HT-29 (cell line): ENCODE data around the gene CXCL12. TPM values are rescaled to one million over a fixed set of nuclear protein-coding genes. Genes with fewer than 3 reads are reported as not detected.

Experiments
- DNase-seq: peaks from one replicate; pipeline ENCODE4 v3.0.0-alpha.2; 2015; ENCODE audit warnings: low spot score
- total RNA-seq: library from RNA; depleted of rRNA; stranded (reverse); fragments of >200 nt; shearing (Covaris generic); gene quantifications from 2 replicates; pipeline ENCODE4 v1.2.3, GENCODE V29; 2014; rRNA removed

The CXCL12 gene
- not detected in 2 replicates for total RNA-seq

DNA sequence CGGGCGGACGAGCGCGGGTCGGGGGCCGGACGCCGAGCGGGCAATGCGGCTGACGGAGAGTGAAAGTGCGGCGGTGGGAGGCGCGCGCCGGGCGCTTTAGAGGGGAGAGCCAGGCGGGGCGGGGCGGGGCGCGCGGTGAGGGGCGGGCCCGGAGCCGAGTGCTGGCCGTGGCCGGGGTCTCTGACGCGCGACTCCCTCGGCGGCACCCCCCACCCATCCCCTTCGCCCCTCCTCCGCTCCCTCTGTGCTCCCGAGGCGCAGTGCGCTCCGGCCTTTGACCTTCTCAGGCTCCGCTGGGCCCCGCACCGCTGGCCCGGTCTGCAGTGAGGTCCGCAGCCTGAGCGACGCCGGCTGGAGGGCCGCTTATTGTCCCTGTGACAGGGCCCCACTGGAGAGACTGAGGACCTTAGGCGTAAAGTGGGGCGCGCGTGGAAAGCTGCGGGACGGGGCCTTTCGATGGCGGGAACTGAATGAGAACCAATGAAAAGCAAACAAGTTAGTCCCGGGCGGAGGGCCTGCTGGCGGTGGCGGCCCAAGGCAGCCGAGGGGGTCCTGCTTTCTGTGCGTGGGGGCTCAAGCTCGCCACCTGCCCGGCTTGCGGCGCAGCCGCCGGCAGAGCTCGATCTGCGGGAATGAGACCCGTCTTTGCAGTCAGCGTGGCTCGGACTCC, at the start of gene CXCL12:
TSS of gene CXCL12 (minus strand) at position 72 of the 670 bp plus-strand sequence. CDS start 92 bp downstream, outside the sequence.
- DNase-seq: no peak

GRCh38 chr10:44427479-44427878, 42.6 kb upstream of the CXCL12 start:
- DNase-seq: no peak

- no peak for DNase-seq
Observed at GRCh38 chr10:44427037-44427436, 42.1 kb upstream of the CXCL12 start.

DNA sequence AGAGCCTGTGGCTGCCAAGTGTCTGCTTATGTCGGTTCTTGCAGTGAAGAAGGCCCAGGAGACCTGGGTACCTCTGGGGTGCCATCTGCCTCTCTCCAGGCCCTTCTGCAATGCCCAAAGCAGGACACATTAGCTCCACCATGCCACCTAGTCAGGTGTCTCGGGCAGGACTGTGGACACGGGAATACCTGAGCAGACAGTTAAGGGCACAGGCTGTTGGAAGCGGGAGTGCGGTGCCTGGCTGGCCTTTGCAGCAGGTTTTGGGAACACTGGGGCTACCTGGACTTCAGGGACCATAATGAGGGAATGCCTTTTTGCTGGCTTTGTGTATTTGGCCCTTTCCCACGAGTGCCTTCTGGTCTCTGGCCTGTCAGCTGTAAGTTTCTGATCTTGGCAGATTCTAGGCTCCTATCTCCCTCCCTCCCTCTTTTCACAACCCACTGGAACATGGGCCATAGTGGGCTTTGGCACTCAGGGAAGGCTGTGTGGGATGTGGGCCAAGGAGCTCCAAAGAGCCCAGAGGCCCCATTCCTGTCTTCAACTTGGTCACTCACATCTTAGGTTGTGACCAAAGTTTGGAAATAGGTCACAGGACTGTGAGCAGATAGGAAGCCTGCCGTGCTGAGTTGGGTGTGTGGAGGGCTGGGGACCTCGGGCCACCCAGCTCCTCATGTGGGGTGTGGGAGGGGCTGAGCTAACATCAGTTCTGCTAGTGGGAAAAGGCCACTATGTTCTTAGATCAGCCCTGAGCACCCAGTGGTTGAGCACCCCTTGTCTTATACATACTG, 41.5 kb upstream of the CXCL12 start:
- DNase-seq: no peak

DNA sequence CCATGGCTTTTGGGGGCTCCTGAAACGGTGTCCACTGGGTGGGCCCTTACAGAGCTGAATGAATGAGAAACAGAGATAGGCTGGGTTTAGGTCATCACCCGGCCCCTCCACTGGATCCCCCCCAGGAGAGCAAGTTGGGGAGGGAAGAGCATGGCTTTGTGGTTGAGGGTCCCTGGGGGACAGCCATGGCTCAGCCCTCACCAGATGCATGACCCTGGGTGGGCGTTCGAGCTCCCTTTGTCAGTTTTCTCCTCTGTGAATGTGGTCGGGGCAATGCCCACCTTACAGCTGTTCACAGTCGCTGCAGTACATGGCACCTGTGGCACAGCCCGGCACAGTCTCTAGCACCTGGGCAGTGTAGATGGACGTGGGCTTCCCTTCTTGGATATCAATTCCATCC, 40.6 kb upstream of the CXCL12 start:
- no peak for DNase-seq

GRCh38 chr10:44424957-44425356, 40.1 kb upstream of the CXCL12 start:
- no peak for DNase-seq

DNA sequence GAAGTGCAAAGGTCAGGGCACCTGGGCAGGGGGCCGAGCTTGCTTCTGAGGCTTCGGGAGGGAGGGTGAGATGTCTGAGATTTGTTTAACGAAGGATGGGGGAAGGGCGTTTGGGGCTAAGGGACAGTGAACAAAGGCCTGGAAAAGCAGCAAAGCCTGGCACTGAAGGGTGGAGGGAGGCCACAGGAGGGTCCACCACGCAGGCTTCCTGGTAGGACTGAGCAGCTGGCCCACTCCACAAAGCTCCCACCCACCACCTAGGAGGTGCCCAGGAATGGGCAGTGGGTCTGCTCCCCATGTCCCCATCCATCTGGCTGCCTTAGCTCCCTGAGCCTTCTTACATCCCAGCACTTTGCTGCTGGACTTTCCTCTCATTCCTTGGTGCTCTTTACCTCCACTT, 39.4 kb upstream of the CXCL12 start:
- no peak for DNase-seq

GRCh38 chr10:44422570-44423101, 37.7 kb upstream of the CXCL12 start:
- no peak for DNase-seq

GRCh38 chr10:44422153-44422552, 37.3 kb upstream of the CXCL12 start:
- no peak for DNase-seq

DNA sequence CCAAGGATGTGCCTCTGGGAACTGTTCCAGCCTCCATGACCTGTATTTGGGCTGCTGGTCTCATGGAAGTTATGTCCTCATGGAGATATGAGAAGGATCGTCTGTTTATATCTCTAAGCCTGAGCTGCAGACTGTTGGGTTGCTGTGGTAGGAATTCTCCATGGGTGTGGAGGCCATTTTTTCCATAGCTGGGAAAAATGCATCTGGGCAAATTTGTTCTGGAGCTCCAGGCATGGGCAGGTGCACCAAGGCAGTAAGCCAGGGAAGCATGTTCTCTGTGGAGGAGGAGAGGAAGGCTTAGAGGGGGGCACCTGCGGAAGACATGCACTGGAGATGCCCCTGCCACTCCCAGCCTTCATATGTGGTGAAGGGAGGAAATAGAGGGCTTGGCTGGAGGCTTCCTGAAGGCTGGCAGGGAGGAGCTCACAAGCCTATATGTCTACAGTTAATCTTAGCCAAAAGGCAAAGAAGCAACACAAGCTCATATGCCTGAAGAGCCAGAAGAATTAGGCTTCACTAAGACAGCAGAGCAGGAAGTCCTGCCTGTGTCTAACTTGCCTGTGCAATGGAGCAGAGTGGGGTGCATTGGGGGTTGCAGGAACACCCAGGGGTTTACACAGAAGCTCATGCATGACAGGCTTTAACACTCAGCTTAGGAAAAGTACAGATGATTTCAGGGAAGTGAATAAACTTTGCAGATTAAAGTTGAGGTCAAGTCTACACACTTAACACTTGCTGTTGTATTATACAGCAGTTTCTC, 35.1 kb upstream of the CXCL12 start:
- DNase-seq: no peak

DNA sequence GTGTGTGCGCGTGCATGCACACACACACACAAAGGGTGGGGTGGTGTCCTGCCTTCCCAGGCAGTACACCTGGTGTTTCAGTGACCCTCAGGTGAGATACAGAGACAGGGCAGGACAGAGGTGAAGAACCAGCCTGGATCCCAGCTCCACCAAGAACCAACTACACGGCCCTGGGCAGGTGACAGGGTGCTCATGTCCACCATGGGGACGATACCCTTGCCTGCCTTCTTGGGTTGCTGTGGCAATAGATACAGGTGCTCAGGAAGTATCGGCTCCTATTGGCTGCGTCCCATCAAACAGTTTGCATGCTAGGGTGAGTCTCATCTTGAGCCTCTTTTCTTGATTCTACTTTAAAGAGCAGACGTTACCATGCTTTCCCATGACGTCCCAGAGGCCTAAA, 33.7 kb upstream of the CXCL12 start:
- no peak for DNase-seq

GRCh38 chr10:44417761-44418160, 32.9 kb upstream of the CXCL12 start:
- DNase-seq: no peak

- DNase-seq: no peak
Observed at GRCh38 chr10:44416936-44417335, 32.0 kb upstream of the CXCL12 start.

- DNase-seq: no peak
Observed at GRCh38 chr10:44416021-44416771, 31.3 kb upstream of the CXCL12 start.

DNA sequence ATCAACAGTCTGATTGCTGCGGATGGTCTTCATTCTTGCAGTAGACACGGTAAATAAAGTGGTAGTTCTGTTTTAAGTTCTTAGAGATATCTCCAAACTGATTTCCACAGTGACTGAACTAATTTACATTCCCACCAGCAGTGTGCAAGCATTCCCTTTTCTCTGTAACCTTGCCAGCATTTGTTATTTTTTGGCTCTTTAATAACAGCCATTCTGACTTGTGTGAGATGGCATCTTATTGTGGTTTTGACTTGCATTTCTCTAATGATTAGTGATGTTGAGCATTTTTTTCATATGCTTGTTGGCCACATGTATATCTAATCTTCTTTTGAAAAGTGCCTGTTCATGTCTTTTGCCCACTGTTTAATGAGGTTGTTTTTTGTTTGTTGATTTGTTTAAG, 30.2 kb upstream of the CXCL12 start:
- no peak for DNase-seq

DNA sequence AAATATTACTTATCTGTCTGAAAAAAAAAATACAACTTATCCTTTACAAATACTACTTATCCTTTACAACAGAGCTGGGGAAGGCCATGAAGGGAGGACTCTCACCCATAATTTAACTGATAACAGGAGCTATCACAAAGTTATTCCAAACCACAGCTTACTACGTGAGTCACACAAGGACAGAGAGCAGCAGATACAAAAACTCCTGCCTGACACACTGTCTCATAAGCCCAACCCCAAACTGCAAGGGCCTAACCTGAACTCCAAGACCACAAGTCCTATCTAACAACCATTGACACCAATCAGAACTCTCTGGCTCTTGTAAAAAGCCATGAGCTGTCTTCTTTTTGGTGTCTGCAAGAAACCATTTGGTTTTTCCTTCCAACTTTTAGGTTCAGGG, 28.5 kb upstream of the CXCL12 start:
- DNase-seq: no peak

DNA sequence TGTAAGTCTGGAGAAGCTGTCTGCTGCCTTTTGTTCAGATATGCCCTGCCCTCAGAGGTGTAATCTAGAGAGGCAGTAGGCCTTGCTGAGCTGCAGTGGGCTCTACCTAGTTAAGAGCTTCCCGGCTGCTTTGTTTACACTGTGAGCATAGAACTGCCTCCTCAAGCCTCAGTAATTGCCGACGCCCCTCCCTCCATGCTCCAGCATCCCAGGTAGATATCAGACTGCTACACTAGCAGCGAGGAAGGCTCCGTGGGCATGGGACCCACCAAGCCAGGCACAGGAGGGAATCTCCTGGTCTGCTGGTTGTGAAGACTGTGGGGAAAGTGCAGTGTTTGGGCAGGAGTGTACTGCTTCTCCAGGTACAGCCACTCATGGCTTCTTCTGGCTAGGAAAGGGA, 26.4 kb upstream of the CXCL12 start:
- no peak for DNase-seq

GRCh38 chr10:44404741-44405437, 20.0 kb upstream of the CXCL12 start:
- no peak for DNase-seq

- no peak for DNase-seq
Observed at GRCh38 chr10:44402465-44403195, 17.7 kb upstream of the CXCL12 start.

DNA sequence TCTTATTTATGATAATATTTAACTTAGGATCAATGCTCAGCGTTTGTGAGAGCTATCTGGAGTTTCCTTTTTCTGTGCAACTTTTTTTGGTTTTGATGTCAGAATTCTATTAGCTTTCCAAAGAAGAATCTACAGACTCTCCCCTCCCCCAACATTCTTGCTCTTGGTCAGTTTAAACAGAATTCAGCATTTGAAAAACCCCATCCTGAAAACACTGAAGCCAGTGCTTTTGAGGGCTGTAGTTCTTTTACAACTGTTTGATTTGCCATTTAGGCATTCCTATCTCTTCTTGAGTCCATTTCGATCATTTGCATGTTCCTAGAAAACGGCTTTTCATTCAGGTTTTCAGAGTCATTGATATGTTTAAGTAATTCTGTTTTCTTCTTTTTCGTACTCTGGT, 15.6 kb upstream of the CXCL12 start:
- no peak for DNase-seq
